ENCODE data around the gene CCNI2. TPM values are rescaled to one million over a fixed set of nuclear protein-coding genes. Genes with fewer than 3 reads are reported as not detected.

The CCNI2 gene
- total and polyA plus RNA-seq, 10 of the 15 experiments (the other 5 are each of a cell fraction or from before 2014, with no cell fraction given), result 1.8 to 8.0 (median 3.2) TPM

DNA sequence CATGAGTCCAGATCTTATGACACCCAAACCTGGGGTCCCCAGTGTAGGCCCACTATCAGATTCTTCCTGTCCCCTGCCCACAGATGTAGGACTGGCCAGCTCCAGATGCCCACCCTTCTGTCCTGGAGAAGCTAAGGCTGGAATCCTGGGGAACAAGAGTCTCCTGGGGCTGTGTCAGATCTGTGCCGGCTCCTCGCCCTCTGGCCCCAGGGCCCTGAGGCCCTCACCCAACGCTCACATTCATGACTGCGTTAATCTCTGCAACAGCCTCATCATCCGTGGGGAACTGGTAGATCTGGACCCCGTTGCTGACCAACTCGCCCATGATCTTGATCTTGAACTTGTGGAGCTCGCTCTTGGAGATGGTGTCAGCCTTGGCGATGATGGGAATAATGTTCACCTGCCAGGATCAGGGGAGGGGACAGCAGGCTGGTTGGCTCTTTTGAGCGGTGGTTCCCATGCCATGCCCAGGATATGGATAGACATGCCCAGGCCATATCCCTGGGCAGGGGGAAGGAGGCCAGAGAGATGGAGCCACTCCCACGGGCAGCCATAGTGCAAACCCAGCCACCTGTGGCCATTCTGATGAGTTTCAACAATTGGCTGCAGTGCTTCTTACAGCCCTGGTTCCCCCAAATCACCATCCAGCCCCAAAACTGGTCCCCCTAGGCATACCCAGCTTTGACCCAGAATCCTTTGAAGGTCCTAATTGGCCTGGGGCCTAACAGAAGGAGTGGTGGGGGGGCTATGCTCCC, 15.2 kb downstream of the CCNI2 start (continued):
- TF ChIP-seq ZBTB33 (IDR thresholded peaks at IDR 0.05), result no peak

DNA sequence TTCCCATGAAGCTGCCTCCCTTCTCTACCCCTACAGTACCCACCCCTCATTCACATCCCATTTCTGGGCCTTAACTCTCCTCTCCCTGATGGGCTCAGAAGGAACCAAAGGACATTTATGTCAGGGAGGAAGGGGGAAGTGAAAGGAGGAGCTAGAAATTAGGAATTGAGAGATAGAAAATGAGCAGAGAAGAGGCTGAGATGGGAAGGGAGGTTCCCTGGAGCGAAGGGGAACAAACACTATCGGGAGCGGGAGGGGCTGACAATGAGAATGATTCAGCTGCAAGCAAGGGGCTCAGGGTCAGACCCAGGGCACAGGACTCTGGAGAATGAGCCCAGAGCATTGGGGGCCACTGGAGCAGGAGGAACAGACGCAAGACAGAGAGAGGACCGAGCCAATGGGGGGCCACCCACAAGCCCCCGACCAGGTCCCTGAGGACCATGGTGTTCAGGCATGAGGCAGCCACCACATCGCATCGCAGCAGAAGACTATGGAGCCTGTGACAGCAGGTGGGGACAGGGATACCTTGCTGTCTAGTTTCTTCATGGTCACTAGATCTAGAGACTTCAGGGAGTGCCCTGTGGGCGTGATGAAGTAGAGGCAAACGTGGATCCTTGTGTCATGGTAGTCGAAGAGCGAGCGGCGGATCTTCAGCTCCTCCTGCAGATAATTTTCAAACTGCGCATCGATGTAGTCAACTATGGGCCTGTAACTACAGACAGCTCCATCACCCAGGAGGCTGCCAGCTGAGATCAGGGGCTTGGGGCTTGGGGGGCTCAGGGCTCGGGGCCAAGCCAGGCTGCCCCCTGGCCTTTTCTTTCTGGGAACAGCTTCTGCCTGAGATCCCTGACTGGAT, 16.2 kb downstream of the CCNI2 start:
- POLR2A ChIA-PET, result no interaction called here
- SMC1A ChIA-PET (ENCODE audit: uncharacterized antibody, unreplicated experiment), result interaction anchor here (2.0 kb wide), 1 partner anchor 9 kb away, joined by 7 read pairs; no protein-coding TSS in a partner anchor

More for the DNA sequence above, 16.2 kb downstream of the CCNI2 start:
- peaks cover 6 to 25% of the 10 kb centered on the region in 2 experiments for H3K36me3 ChIP-seq (ENCODE audit: control insufficient read depth in 2 of 2, insufficient read depth in 2 of 2, low read length in 1 of 2)
- 92% methylated on average over 17 of the region's 17 CpGs for WGBS (ENCODE audit: insufficient coverage, insufficient replicate concordance, low lambda C conversion rate, missing lambda C conversion rate)
- H3K27me3 ChIP-seq (replicated peaks in 1 of 2; ENCODE audit: control insufficient read depth in 2 of 2, insufficient read depth in 2 of 2, low read length in 1 of 2), result no peaks in the 10 kb centered on the region
- H3K27ac ChIP-seq (ENCODE audit: control insufficient read depth, insufficient read depth), result no peak overlapping the region
- H3K4me2 ChIP-seq (ENCODE audit: control insufficient read depth, insufficient read depth), result no peak overlapping the region
- no TSS peak for BruUV-seq (replicated peaks)
- H3K9ac ChIP-seq (ENCODE audit: control insufficient read depth, insufficient read depth, low read length), result no peak overlapping the region
- DNase-seq (ENCODE audit: low read depth, low spot score) (no peak), FAIRE-seq (no peak), ATAC-seq (no peak)
- in situ Hi-C loops (cut with MboI) (no loop called here), intact Hi-C loops (cut with micrococcal nuclease; ENCODE audit: unreplicated experiment) (no loop called here)
- H3K9me3 ChIP-seq (replicated peaks; ENCODE audit: control insufficient read depth, insufficient read depth, low read length), result no peaks in the 10 kb centered on the region
- no peaks in the 10 kb centered on the region for H4K20me1 ChIP-seq (ENCODE audit: control insufficient read depth, insufficient read depth)
- H3K4me3 ChIP-seq, result no peak overlapping the region
- CTCF ChIA-PET, result interaction anchor here (0.6 to 1.2 kb wide), 4 partner anchors 10 to 56 kb away, joined by 3 read pairs; no protein-coding TSS in a partner anchor
- TF ChIP-seq TAF1 (IDR thresholded peaks at IDR 0.05; ENCODE audit: borderline replicate concordance, low read depth, low read length) (no peak), ZSCAN29 (IDR thresholded peaks at IDR 0.05) (no peak), ELK1 (IDR thresholded peaks at IDR 0.05; ENCODE audit: low read depth, low read length) (no peak), IRF4 (IDR thresholded peaks at IDR 0.05; ENCODE audit: low read depth, low read length) (no peak), ZBTB40 (IDR thresholded peaks at IDR 0.05; ENCODE audit: borderline replicate concordance) (no peak), SIN3A (IDR thresholded peaks at IDR 0.05; ENCODE audit: low read depth, low read length) (no peak), SMAD1 (IDR thresholded peaks at IDR 0.05; ENCODE audit: low read depth, partially characterized antibody) (no peak)
- no peak overlapping the region for H2AFZ ChIP-seq (ENCODE audit: control insufficient read depth, low read depth, low read length)
- RAD21 ChIA-PET (ENCODE audit: unreplicated experiment), result interaction anchor here (0.9 kb wide), 1 partner anchor 13 kb away, joined by 4 read pairs; no protein-coding TSS in a partner anchor
- H3K4me1 ChIP-seq (ENCODE audit: control insufficient read depth, insufficient read depth, low read length), result no peaks in the 10 kb centered on the region
- no peaks in the 10 kb centered on the region for H3K79me2 ChIP-seq (ENCODE audit: control insufficient read depth, insufficient read depth, low read length)
